ENCODE data around the gene CTDSP2. TPM values are rescaled to one million over a fixed set of nuclear protein-coding genes. Genes with fewer than 3 reads are reported as not detected.

Gene CTDSP2
- total RNA-seq, 2 experiments from 2014 or later = 44.2 to 118 TPM

DNA sequence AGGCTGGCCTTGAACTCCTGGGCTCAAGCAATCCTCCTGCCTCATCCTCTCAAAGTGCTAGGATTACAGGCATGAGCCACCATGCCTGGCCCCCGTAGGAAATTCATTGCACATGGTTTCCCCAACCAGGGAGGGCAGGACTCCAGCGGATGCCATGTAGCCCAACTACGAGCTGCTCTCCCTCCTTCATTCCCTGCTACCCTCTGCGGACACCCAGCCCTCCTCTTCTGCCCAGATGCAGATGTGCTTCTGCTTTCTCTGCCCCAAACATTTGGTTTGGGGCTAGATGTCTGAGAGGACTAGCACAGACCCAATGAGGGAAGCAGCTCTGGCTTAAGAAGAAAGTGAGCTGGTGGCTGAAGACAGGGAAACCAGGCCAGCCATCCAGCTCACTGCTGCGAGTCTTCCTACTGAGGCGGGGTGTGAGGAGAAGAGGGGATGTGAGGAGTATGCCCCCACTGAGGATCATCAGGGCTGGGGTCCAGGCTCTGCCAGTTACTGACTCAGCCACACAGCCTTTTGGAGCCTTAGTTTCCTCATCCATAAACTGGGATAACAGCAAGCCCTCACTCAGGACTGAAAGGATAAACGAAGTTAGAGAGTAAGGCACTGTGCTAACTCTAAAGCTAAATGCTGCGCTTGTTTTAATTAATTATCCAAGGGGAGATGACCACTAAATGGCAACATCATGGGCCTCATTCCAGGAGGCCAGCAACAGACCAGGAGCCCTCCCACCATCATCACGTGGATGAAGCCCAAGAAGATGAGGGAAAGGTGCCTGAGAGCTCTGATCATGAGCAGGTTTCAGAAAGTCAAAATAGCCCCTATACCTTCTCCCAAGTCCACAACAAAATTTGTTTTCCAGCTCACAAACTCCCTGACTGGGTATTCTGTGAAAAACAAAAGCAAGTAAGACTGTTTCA, 10.9 kb downstream of the CTDSP2 start:
- H3K4me1 ChIP-seq (ENCODE audit: insufficient read depth, low read length, poor library complexity, severe bottlenecking) = peaks cover 94% of the 10 kb centered on the region
- intact Hi-C loops (cut with micrococcal nuclease; ENCODE audit: unreplicated experiment) = no loop called here
- H3K9me3 ChIP-seq (ENCODE audit: low read length) = no peaks in the 10 kb centered on the region
- no peak for DNase-seq (ENCODE audit: low spot score)
- BruUV-seq (replicated peaks) = no TSS peak
- TF ChIP-seq, protein P1, sequence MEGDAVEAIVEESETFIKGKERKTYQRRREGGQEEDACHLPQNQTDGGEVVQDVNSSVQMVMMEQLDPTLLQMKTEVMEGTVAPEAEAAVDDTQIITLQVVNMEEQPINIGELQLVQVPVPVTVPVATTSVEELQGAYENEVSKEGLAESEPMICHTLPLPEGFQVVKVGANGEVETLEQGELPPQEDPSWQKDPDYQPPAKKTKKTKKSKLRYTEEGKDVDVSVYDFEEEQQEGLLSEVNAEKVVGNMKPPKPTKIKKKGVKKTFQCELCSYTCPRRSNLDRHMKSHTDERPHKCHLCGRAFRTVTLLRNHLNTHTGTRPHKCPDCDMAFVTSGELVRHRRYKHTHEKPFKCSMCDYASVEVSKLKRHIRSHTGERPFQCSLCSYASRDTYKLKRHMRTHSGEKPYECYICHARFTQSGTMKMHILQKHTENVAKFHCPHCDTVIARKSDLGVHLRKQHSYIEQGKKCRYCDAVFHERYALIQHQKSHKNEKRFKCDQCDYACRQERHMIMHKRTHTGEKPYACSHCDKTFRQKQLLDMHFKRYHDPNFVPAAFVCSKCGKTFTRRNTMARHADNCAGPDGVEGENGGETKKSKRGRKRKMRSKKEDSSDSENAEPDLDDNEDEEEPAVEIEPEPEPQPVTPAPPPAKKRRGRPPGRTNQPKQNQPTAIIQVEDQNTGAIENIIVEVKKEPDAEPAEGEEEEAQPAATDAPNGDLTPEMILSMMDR (conservative IDR thresholded peaks at IDR 0.05; ENCODE audit: low read length) = no peak
- no peak for TF ChIP-seq EZH2phosphoT487 (IDR thresholded peaks at IDR 0.05; ENCODE audit: borderline replicate concordance, low read depth, low read length)
- peak overlapping the region; percentile 89 for H3K4me2 ChIP-seq (ENCODE audit: low read length)
- peak overlapping the region; percentile 80 for H3K27ac ChIP-seq (ENCODE audit: low read depth, low read length, poor library complexity, severe bottlenecking)
- no peaks in the 10 kb centered on the region for H3K9me2 ChIP-seq (ENCODE audit: insufficient read depth, low read length)
- H3K4me3 ChIP-seq (ENCODE audit: low read depth, low read length, poor library complexity, severe bottlenecking) = peak overlapping the region; percentile 59
- H2AFZ ChIP-seq (ENCODE audit: low read length) = no peak overlapping the region
- ChIA-PET CTCF (ENCODE audit: unreplicated experiment) (interaction anchor here (1.2 to 3.0 kb wide), 6 partner anchors 8 to 67 kb away, joined by 3 to 13 read pairs (median 6); partner anchors contain the start of gene CTDSP2), POLR2A (interaction anchor here (0.6 to 4.8 kb wide), 10 partner anchors 9 to 232 kb away, joined by 3 to 77 read pairs (median 4); partner anchors contain the start of gene CTDSP2)
- H3K36me3 ChIP-seq (ENCODE audit: insufficient read depth, low read length) = no peaks in the 10 kb centered on the region; the same call in 1 of the 2 replicates
- peaks cover 88% of the 10 kb centered on the region for H3K79me2 ChIP-seq (ENCODE audit: insufficient read depth, low read depth, low read length)
- peaks cover 37% of the 10 kb centered on the region for H4K20me1 ChIP-seq (ENCODE audit: insufficient read depth, low read length)

DNA sequence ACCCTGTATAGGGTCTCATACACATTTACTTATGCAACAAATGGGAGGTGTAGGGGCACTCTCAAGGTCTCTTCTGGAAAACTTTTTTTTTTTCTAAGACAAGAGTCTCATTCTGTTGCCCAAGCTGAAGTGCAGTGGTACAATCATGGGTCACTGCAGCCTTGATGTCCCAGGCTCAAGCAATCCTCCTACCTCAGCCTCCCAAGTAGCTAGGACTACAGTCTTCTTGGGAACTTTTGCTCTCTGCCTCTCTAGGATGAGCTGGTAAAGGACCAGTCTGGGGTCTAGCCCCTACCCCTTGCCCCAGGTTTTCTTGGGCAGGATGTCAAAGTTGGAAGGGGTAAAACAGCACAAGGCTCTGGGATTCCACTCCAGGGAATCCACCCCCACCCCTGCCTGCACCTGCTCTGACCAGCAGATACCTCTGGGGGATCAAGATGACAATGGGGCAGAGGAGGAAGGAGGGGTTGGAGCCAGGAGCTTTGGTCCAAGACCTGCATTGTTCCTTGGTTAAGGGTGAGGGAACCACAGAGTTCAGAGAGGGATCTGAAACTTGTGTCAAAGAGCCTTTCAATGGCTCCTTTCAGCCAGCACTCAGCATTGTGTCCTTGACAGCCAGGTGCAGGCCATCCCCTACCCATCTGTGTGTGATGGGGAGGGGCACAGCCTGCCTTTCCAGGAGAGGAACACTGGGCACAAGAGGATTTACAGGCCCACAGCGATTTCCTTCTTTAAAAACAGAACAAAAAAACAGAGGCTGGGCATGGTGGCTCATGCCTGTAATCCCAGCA, 12.2 kb downstream of the CTDSP2 start:
- H3K4me1 ChIP-seq (ENCODE audit: insufficient read depth, low read length, poor library complexity, severe bottlenecking) = peaks cover 80% of the 10 kb centered on the region
- peak overlapping the region; percentile 89 for H3K4me2 ChIP-seq (ENCODE audit: low read length)
- ChIA-PET POLR2A (interaction anchor here (0.8 to 3.1 kb wide), 7 partner anchors 8 to 69 kb away, joined by 3 to 15 read pairs (median 5); partner anchors contain the start of gene CTDSP2), CTCF (ENCODE audit: unreplicated experiment) (interaction anchor here (0.6 to 3.0 kb wide), 4 partner anchors 9 to 61 kb away, joined by 3 to 23 read pairs (median 10); no protein-coding TSS in a partner anchor)
- H3K79me2 ChIP-seq (ENCODE audit: insufficient read depth, low read depth, low read length) = peaks cover 83% of the 10 kb centered on the region
- no TSS peak for BruUV-seq (replicated peaks)
- peaks cover 31% of the 10 kb centered on the region for H4K20me1 ChIP-seq (ENCODE audit: insufficient read depth, low read length)
- H3K9me2 ChIP-seq (ENCODE audit: insufficient read depth, low read length) = no peaks in the 10 kb centered on the region
- TF ChIP-seq EZH2phosphoT487 (IDR thresholded peaks at IDR 0.05; ENCODE audit: borderline replicate concordance, low read depth, low read length) = no peak
- TF ChIP-seq, protein P1 (conservative IDR thresholded peaks at IDR 0.05; ENCODE audit: low read length) = no peak
- DNase-seq (ENCODE audit: low spot score) = peak; percentile 77
- peak overlapping the region; percentile 18 for H3K4me3 ChIP-seq (ENCODE audit: low read depth, low read length, poor library complexity, severe bottlenecking)
- intact Hi-C loops (cut with micrococcal nuclease; ENCODE audit: unreplicated experiment) = no loop called here
- no peaks in the 10 kb centered on the region for H3K9me3 ChIP-seq (ENCODE audit: low read length)
- peak overlapping the region; percentile 8 for H3K27ac ChIP-seq (ENCODE audit: low read depth, low read length, poor library complexity, severe bottlenecking)
- H3K36me3 ChIP-seq (ENCODE audit: insufficient read depth, low read length) = peaks cover 2% of the 10 kb centered on the region
- H2AFZ ChIP-seq (ENCODE audit: low read length) = no peak overlapping the region
